Urothelium cell line (cell line): Measurements from ENCODE around the gene TSEN54.

Experiments used
- DNase-seq: peaks from one replicate; pipeline ENCODE4 v3.0.0; 2011; ENCODE audit warnings: low spot score, mixed read lengths
- FAIRE-seq: peaks from 2 replicates; lab custom pipeline; 2011; peaks lifted over from hg19 to GRCh38; lab: Jason Lieb, UNC

The TSEN54 gene

GRCh38 chr17:75502721-75503329 is 13.5 kb upstream of the TSEN54 start:
- FAIRE-seq (no peak), DNase-seq (no peak)

- DNase-seq (no peak), FAIRE-seq (peak; percentile 40)
These were observed 12.9 kb upstream of the TSEN54 start for GRCh38 chr17:75503337-75503950.

GRCh38 chr17:75503976-75504346 is 12.4 kb upstream of the TSEN54 start:
- peak; percentile 90 for FAIRE-seq
- no peak for DNase-seq

- DNase-seq (peak; percentile 71), FAIRE-seq (peak; percentile 42)
These were observed 11.8 kb upstream of the TSEN54 start for GRCh38 chr17:75504347-75505151.

GRCh38 chr17:75505152-75505409 is 11.2 kb upstream of the TSEN54 start:
- no peak for DNase-seq
- no peak for FAIRE-seq

- FAIRE-seq (peak; percentile 44), DNase-seq (no peak)
These were observed 10.7 kb upstream of the TSEN54 start for GRCh38 chr17:75505640-75506039.

GRCh38 chr17:75506134-75506533 is 10.2 kb upstream of the TSEN54 start:
- no peak for DNase-seq
- FAIRE-seq, result no peak

- FAIRE-seq, result no peak
- DNase-seq, result no peak
These were observed 9.4 kb upstream of the TSEN54 start for GRCh38 chr17:75506888-75507287.

- FAIRE-seq, result peak; percentile 86
These were observed 8.3 kb upstream of the TSEN54 start for GRCh38 chr17:75507733-75508719.

GRCh38 chr17:75508931-75509361 is 7.4 kb upstream of the TSEN54 start:
- no peak for DNase-seq
- peak; percentile 65 for FAIRE-seq

More at GRCh38 chr17:75507733-75508719, 8.3 kb upstream of the TSEN54 start:
- no peak for DNase-seq

GRCh38 chr17:75509528-75510258 is 6.6 kb upstream of the TSEN54 start:
- FAIRE-seq (peak; percentile 46), DNase-seq (no peak)

- FAIRE-seq, result peak; percentile 48
- DNase-seq, result no peak
These were observed 5.1 kb upstream of the TSEN54 start for GRCh38 chr17:75511270-75511609.

- DNase-seq (no peak), FAIRE-seq (no peak)
These were observed 4.4 kb upstream of the TSEN54 start for GRCh38 chr17:75511610-75512575.

- FAIRE-seq (no peak), DNase-seq (no peak)
These were observed 3.2 kb upstream of the TSEN54 start for GRCh38 chr17:75512926-75513640.

GRCh38 chr17:75513641-75514000 is 2.7 kb upstream of the TSEN54 start:
- DNase-seq (no peak), FAIRE-seq (no peak)

- FAIRE-seq (peak; percentile 48), DNase-seq (peak; percentile 66)
These were observed 1.9 kb upstream of the TSEN54 start for GRCh38 chr17:75514299-75514918.

- DNase-seq (peak; percentile 28), FAIRE-seq (no peak)
These were observed 1.3 kb upstream of the TSEN54 start for GRCh38 chr17:75514919-75515495.
